Body of pancreas (tissue), 4 donors: ENCODE results near the gene EMID1.

Source experiments
- POLR2A ChIP-seq, 3 donors: fragments of 450-650 bp; IDR thresholded peaks; one replicate each; pipeline ENCODE4 v1.6.1; 2016; ENCODE audit warnings: antibody characterized with exemption in 3 of 3, mild to moderate bottlenecking in 2 of 3
- TF ChIP-seq, protein P1 (sequence below), 7 experiments: fragments of 450-650 bp in 4 of 7; fragments of 200-600 bp in 3 of 7; sonication (generic) in 3 of 7; IDR thresholded peaks; one replicate each; pipeline ENCODE4 v1.5.1; 2016 to 2019; ENCODE audit warnings: antibody characterized with exemption in 7 of 7

DNA sequence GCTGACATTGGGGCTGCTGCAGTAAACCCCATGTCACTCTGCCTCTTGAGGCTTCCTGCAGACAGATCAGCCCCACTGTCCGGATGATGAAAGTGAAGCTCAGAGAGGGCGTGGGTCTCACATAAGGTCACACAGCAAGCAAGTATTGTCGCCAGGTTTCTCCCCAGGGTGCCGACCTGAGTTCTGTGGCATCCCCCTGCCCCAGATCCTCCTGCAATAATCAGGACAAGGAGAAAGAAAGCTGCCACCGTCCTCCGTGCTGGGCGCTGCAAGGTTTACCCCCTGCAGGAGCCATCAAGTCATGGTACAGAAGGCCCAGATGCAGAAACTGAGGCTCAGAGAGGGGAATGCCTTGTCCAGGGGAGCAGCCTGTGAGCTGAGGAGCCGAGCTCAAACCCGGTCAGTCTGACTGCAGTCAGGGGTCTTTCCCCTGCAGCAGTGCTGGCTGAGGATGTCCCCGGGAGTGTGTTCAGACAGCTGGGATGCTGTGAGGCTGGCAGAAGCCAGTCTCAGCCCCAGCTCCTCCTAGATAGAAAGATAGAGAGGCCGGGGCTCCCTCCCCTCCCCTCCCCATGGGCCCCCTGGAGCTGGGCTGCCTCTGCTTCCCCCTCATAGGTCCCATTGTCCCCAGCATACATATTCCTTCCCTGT is 13.2 kb downstream of the EMID1 start:
- TF ChIP-seq, protein P1, sequence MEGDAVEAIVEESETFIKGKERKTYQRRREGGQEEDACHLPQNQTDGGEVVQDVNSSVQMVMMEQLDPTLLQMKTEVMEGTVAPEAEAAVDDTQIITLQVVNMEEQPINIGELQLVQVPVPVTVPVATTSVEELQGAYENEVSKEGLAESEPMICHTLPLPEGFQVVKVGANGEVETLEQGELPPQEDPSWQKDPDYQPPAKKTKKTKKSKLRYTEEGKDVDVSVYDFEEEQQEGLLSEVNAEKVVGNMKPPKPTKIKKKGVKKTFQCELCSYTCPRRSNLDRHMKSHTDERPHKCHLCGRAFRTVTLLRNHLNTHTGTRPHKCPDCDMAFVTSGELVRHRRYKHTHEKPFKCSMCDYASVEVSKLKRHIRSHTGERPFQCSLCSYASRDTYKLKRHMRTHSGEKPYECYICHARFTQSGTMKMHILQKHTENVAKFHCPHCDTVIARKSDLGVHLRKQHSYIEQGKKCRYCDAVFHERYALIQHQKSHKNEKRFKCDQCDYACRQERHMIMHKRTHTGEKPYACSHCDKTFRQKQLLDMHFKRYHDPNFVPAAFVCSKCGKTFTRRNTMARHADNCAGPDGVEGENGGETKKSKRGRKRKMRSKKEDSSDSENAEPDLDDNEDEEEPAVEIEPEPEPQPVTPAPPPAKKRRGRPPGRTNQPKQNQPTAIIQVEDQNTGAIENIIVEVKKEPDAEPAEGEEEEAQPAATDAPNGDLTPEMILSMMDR (IDR thresholded peaks at IDR 0.05) = no peak
- TF ChIP-seq POLR2A (IDR thresholded peaks at IDR 0.05) = no peak
